Stomach (tissue), 4 donors: ENCODE measurements around the gene MFNG.

Experiments used
- POLR2A ChIP-seq, 4 donors: fragments of 450-650 bp; IDR thresholded peaks; one replicate each; pipeline ENCODE4 v1.6.1; 2016; ENCODE audit warnings: antibody characterized with exemption in 4 of 4, control low read depth in 2 of 4, mild to moderate bottlenecking in 1 of 4, moderate library complexity in 1 of 4
- POLR2AphosphoS5 ChIP-seq, 3 donors: sonication (generic); formaldehyde crosslinking; IDR thresholded peaks; one replicate each; pipeline ENCODE4 v1.6.1; 2016; ENCODE audit warnings: antibody characterized with exemption in 3 of 3
- TF ChIP-seq, protein P1 (sequence below), 7 experiments: fragments of 450-650 bp in 4 of 7; fragments of 200-600 bp in 3 of 7; sonication (generic) in 3 of 7; IDR thresholded peaks; one replicate each; pipeline ENCODE4 v1.5.1; 2016 to 2019; ENCODE audit warnings: antibody characterized with exemption in 7 of 7, control low read depth in 2 of 7, mild to moderate bottlenecking in 1 of 7

DNA sequence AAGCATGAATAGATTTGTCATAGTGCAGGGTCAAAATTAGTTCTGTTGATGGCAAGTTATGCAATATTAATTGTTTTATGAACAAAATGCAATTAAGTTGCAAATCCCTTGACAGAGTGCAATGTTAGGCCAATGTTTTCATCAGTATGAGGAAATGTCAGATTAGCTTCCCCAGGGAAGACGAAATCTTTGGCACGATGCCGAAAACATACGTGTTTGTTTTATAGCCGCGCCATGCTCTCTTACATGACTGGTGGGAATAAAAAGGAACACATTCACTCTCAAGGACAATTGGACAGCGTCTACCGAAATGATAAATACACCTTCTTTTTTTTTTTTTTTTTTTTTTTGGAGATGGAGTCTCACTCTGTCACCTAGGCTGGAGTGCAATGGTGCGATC is 27.0 kb downstream of the MFNG start:
- TF ChIP-seq POLR2A (IDR thresholded peaks at IDR 0.05) (no peak), POLR2AphosphoS5 (IDR thresholded peaks at IDR 0.05) (no peak)
- TF ChIP-seq, protein P1, sequence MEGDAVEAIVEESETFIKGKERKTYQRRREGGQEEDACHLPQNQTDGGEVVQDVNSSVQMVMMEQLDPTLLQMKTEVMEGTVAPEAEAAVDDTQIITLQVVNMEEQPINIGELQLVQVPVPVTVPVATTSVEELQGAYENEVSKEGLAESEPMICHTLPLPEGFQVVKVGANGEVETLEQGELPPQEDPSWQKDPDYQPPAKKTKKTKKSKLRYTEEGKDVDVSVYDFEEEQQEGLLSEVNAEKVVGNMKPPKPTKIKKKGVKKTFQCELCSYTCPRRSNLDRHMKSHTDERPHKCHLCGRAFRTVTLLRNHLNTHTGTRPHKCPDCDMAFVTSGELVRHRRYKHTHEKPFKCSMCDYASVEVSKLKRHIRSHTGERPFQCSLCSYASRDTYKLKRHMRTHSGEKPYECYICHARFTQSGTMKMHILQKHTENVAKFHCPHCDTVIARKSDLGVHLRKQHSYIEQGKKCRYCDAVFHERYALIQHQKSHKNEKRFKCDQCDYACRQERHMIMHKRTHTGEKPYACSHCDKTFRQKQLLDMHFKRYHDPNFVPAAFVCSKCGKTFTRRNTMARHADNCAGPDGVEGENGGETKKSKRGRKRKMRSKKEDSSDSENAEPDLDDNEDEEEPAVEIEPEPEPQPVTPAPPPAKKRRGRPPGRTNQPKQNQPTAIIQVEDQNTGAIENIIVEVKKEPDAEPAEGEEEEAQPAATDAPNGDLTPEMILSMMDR (IDR thresholded peaks at IDR 0.05): no peak
